DMS79 treated with DMSO at 0.1 percent for 48 hours (cell line): ENCODE measurements around the gene NAALADL1.

Experiments used
- DNase-seq: peaks from one replicate; lab custom pipeline; 2025; lab: John Stamatoyannopoulos, UW

NAALADL1 gene

GRCh38 chr11:65083134-65083833, 24.9 kb upstream of the NAALADL1 start:
- no peak for DNase-seq

GRCh38 chr11:65078786-65079342, 20.5 kb upstream of the NAALADL1 start:
- no peak for DNase-seq

GRCh38 chr11:65078151-65078550, 19.8 kb upstream of the NAALADL1 start:
- DNase-seq, result no peak

- peak; percentile 7 for DNase-seq
Observed at GRCh38 chr11:65077451-65077850, 19.1 kb upstream of the NAALADL1 start.

- DNase-seq, result no peak
Observed at GRCh38 chr11:65072631-65072966, 14.2 kb upstream of the NAALADL1 start.

GRCh38 chr11:65071907-65072630, 13.7 kb upstream of the NAALADL1 start:
- no peak for DNase-seq

- DNase-seq, result no peak
Observed at GRCh38 chr11:65069217-65069616, 10.9 kb upstream of the NAALADL1 start.

GRCh38 chr11:65067446-65067845, 9.1 kb upstream of the NAALADL1 start:
- no peak for DNase-seq

- DNase-seq, result peak; percentile 89
Observed at GRCh38 chr11:65066805-65067291, 8.5 kb upstream of the NAALADL1 start.

GRCh38 chr11:65066315-65066714, 8.0 kb upstream of the NAALADL1 start:
- no peak for DNase-seq

GRCh38 chr11:65065851-65066250, 7.5 kb upstream of the NAALADL1 start:
- no peak for DNase-seq

- no peak for DNase-seq
Observed at GRCh38 chr11:65064847-65065240, 6.5 kb upstream of the NAALADL1 start.

GRCh38 chr11:65063532-65063931, 5.2 kb upstream of the NAALADL1 start:
- no peak for DNase-seq

GRCh38 chr11:65060913-65061408, 2.6 kb upstream of the NAALADL1 start:
- DNase-seq, result no peak

- no peak for DNase-seq
Observed at GRCh38 chr11:65059959-65060824, 1.8 kb upstream of the NAALADL1 start.

- DNase-seq, result no peak
Observed at GRCh38 chr11:65059523-65059922, 1.2 kb upstream of the NAALADL1 start.

- no peak for DNase-seq
Observed at GRCh38 chr11:65058012-65058411, 341 bp downstream of the NAALADL1 start.

- DNase-seq, result no peak
Observed at GRCh38 chr11:65057526-65057925, 827 bp downstream of the NAALADL1 start.

- no peak for DNase-seq
Observed at GRCh38 chr11:65056999-65057398, 1.4 kb downstream of the NAALADL1 start.

- DNase-seq, result no peak
Observed at GRCh38 chr11:65055538-65055937, 2.8 kb downstream of the NAALADL1 start.

GRCh38 chr11:65053827-65054508, 4.4 kb downstream of the NAALADL1 start:
- no peak for DNase-seq
